IMR-90 (cell line): ENCODE measurements around the gene NTSR1. TPM values are rescaled to one million over a fixed set of nuclear protein-coding genes. Genes with fewer than 3 reads are reported as not detected.

ENCODE experiments used
- ATAC-seq: fragments of 200-7000 bp; cut with Tn5 transposase; 2 replicates; pipeline ENCODE4 v1.9.1; 2020; ENCODE audit warnings: low read depth, mild to moderate bottlenecking, moderate library complexity
- BruUV-seq: library from RNA; stranded (reverse); fragments of 400-500 nt; replicated peaks from 2 replicates; lab custom pipeline; 2021; lab: Mats Ljungman, UMichigan
- CTCF ChIA-PET: fragments of 300-600 bp; formaldehyde crosslinking; extraction: SDS; loops from one replicate; lab custom pipeline; 2021; ENCODE audit warnings: antibody characterized with exemption; lab: Yijun Ruan, JAX
- POLR2A ChIA-PET: fragments of 300-600 bp; sonication (Branson Sonifier 250); formaldehyde crosslinking; loops from one replicate; lab custom pipeline; 2022; ENCODE audit warnings: antibody characterized with exemption; ENCODE audit not compliant: unreplicated experiment; lab: Charles Lee
- DNase-seq: peaks from one replicate; pipeline ENCODE4 v3.0.0; 2013
- H2AFZ ChIP-seq: replicated peaks from 2 replicates; pipeline ENCODE3; 2013; ENCODE audit warnings: low read length, mild to moderate bottlenecking; ENCODE audit not compliant: poor library complexity
- H2AK5ac ChIP-seq: 2 replicates; pipeline ENCODE4 v1.6.1; 2013; ENCODE audit warnings: low read depth, low read length, inconsistent platforms
- H2AK9ac ChIP-seq: replicated peaks from 2 replicates; pipeline ENCODE3; 2013; ENCODE audit warnings: mild to moderate bottlenecking, low read depth, low read length, moderate library complexity; ENCODE audit not compliant: poor library complexity
- H2BK120ac ChIP-seq: 2 replicates; pipeline ENCODE4 v1.6.1; 2013; ENCODE audit warnings: low read depth, low read length, inconsistent platforms
- H2BK15ac ChIP-seq: 3 replicates; pipeline ENCODE4 v1.6.1; 2013; ENCODE audit warnings: low read depth, low read length, inconsistent platforms
- H2BK20ac ChIP-seq: 2 replicates; pipeline ENCODE4 v1.6.1; 2013; ENCODE audit warnings: low read depth, mild to moderate bottlenecking, inconsistent platforms, low read length, moderate library complexity
- H2BK5ac ChIP-seq: 2 replicates; pipeline ENCODE4 v1.6.1; 2013; ENCODE audit warnings: mild to moderate bottlenecking, low read depth, low read length, inconsistent platforms; ENCODE audit not compliant: poor library complexity, severe bottlenecking
- H3K14ac ChIP-seq: replicated peaks from 2 replicates; pipeline ENCODE4 v1.6.1; 2013; ENCODE audit warnings: low read depth, low read length, inconsistent platforms
- H3K18ac ChIP-seq: 2 replicates; pipeline ENCODE4 v1.6.1; 2013; ENCODE audit warnings: low read depth, low read length, control low read depth
- H3K23ac ChIP-seq: 2 replicates; pipeline ENCODE4 v1.6.1; 2013; ENCODE audit warnings: low read depth, low read length, inconsistent platforms
- H3K27ac ChIP-seq: 2 replicates; pipeline ENCODE4 v1.5.1; 2013; ENCODE audit warnings: mild to moderate bottlenecking, control low read depth, low read length; ENCODE audit not compliant: insufficient read depth
- H3K27me3 ChIP-seq: 2 replicates; pipeline ENCODE4 v1.6.1; 2013; ENCODE audit warnings: low read length; ENCODE audit not compliant: control insufficient read depth, insufficient read depth
- H3K36me3 ChIP-seq: 2 replicates; pipeline ENCODE4 v1.6.1; 2013; ENCODE audit warnings: low read length, mixed read lengths; ENCODE audit not compliant: control insufficient read depth, insufficient read depth
- H3K4ac ChIP-seq: 2 replicates; pipeline ENCODE4 v1.6.1; 2013; ENCODE audit warnings: low read depth, low read length, inconsistent platforms
- H3K4me1 ChIP-seq: 2 replicates; pipeline ENCODE4 v1.6.1; 2013; ENCODE audit warnings: low read length, mixed read lengths; ENCODE audit not compliant: control insufficient read depth, insufficient read depth
- H3K4me2 ChIP-seq: 2 replicates; pipeline ENCODE4 v1.6.1; 2013; ENCODE audit warnings: low read depth, mild to moderate bottlenecking, control low read depth, low read length, moderate library complexity
- H3K4me3 ChIP-seq: 2 replicates; pipeline ENCODE4 v1.5.1; 2013; ENCODE audit warnings: low read depth, mild to moderate bottlenecking, control low read depth, low read length, moderate library complexity; ENCODE audit not compliant: insufficient read depth
- H3K56ac ChIP-seq: 2 replicates; pipeline ENCODE4 v1.6.1; 2013; ENCODE audit warnings: low read length, inconsistent platforms; ENCODE audit not compliant: insufficient read depth; ENCODE audit errors: extremely low read depth
- H3K79me1 ChIP-seq, 2 experiments: 2 replicates each; pipeline ENCODE4 v1.6.1; 2013; ENCODE audit warnings: low read length in 2 of 2, inconsistent platforms in 1 of 2, low read depth in 1 of 2
- H3K9ac ChIP-seq: 2 replicates; pipeline ENCODE4 v1.6.1; 2013; ENCODE audit warnings: low read depth, low read length, control low read depth
- H3K9me1 ChIP-seq: 2 replicates; pipeline ENCODE4 v1.6.1; 2013; ENCODE audit warnings: low read length, inconsistent platforms; ENCODE audit not compliant: insufficient read depth
- H3K9me3 ChIP-seq: 2 replicates; pipeline ENCODE4 v1.6.1; 2013; ENCODE audit warnings: low read length; ENCODE audit not compliant: control insufficient read depth, insufficient read depth
- H4K20me1 ChIP-seq: 2 replicates; pipeline ENCODE4 v1.6.1; 2013; ENCODE audit warnings: low read length, inconsistent platforms; ENCODE audit not compliant: insufficient read depth
- H4K5ac ChIP-seq: 2 replicates; pipeline ENCODE4 v1.6.1; 2013; ENCODE audit warnings: mild to moderate bottlenecking, low read depth, low read length, control low read depth
- H4K8ac ChIP-seq, 2 experiments: 2 replicates each; pipeline ENCODE4 v1.6.1; 2013; ENCODE audit warnings: low read depth in 2 of 2, low read length in 2 of 2, control low read depth in 1 of 2, inconsistent platforms in 1 of 2
- H4K91ac ChIP-seq: 2 replicates; pipeline ENCODE4 v1.6.1; 2013; ENCODE audit warnings: low read depth, low read length, inconsistent platforms; ENCODE audit not compliant: insufficient read depth
- BHLHE40 ChIP-seq: fragments of 150-350 bp; IDR thresholded peaks from 2 replicates; pipeline ENCODE4 v1.6.1; 2016; ENCODE audit warnings: mild to moderate bottlenecking, low read depth, low read length
- CEBPB ChIP-seq: IDR thresholded peaks from 2 replicates; pipeline ENCODE4 v1.6.1; 2012; ENCODE audit warnings: low read depth, low read length, improper control_type of control experiment
- CHD1 ChIP-seq: IDR thresholded peaks from 2 replicates; pipeline ENCODE4 v1.6.1; 2012; ENCODE audit warnings: low read depth, low read length, improper control_type of control experiment
- FOS ChIP-seq: fragments of 150-350 bp; IDR thresholded peaks from 2 replicates; pipeline ENCODE4 v1.6.1; 2016; ENCODE audit warnings: low read depth, low read length
- MAFK ChIP-seq: IDR thresholded peaks from 2 replicates; pipeline ENCODE4 v1.6.1; 2012; ENCODE audit warnings: low read depth, low read length, improper control_type of control experiment
- NFE2L2 ChIP-seq: fragments of 150-350 bp; IDR thresholded peaks from 2 replicates; pipeline ENCODE4 v1.6.1; 2016; ENCODE audit warnings: low read depth, mild to moderate bottlenecking, low read length
- POLR2A ChIP-seq: IDR thresholded peaks from 2 replicates; pipeline ENCODE4 v1.6.1; 2012; ENCODE audit warnings: mild to moderate bottlenecking, low read depth, low read length
- RAD21 ChIP-seq: IDR thresholded peaks from 2 replicates; pipeline ENCODE4 v1.6.1; 2012; ENCODE audit warnings: low read length, improper control_type of control experiment
- RCOR1 ChIP-seq: IDR thresholded peaks from 2 replicates; pipeline ENCODE4 v1.6.1; 2012; ENCODE audit warnings: mild to moderate bottlenecking, low read length, improper control_type of control experiment; ENCODE audit not compliant: insufficient replicate concordance
- RFX5 ChIP-seq: IDR thresholded peaks from 2 replicates; pipeline ENCODE4 v1.8.0; 2012; ENCODE audit warnings: low read depth, mild to moderate bottlenecking, low read length, moderate library complexity
- SMC3 ChIP-seq: fragments of 150-350 bp; IDR thresholded peaks from 2 replicates; pipeline ENCODE4 v1.6.1; 2016; ENCODE audit warnings: low read depth, mild to moderate bottlenecking, antibody characterized with exemption, low read length, moderate library complexity
- WGBS, 2 experiments: methylation state at CpG; one replicate each; pipeline versions ENCODE4 v1.1.5 to v1.1.7; 2013; ENCODE audit warnings: missing lambda C conversion rate in 2 of 2; ENCODE audit not compliant: insufficient read length in 1 of 2; ENCODE audit errors: extremely low coverage in 2 of 2; 5-methylcytosine and 5-hydroxymethylcytosine counted together
- dilution Hi-C: fragments of 300-500 bp; cut with HindIII; formaldehyde crosslinking; loops from one replicate; pipeline ENCODE4 v1.14.3; 2018; ENCODE audit warnings: low sequenced_read_pairs; ENCODE audit not compliant: unreplicated experiment
- in situ Hi-C: fragments of 300-500 bp; cut with MboI; formaldehyde crosslinking; loops from 3 replicates; pipeline ENCODE4 v1.14.3; 2019; ENCODE audit warnings: low sequenced_read_pairs, inconsistent platforms, mixed read lengths
- intact Hi-C: fragments of 100-400 bp; cut with micrococcal nuclease; formaldehyde crosslinking; loops from 2 replicates; pipeline ENCODE4 v1.10.0; 2022
- polyA plus RNA-seq, 3 experiments: library from polyadenylated mRNA; depleted of rRNA; stranded (reverse); fragments of >200 nt; gene quantifications; 2 replicates each; pipeline ENCODE4 v1.2.3, GENCODE V29; 2012; ENCODE audit warnings: low replicate concordance in 1 of 3
- total RNA-seq: library from RNA; depleted of rRNA; stranded (reverse); fragments of >200 nt; gene quantifications from 2 replicates; pipeline ENCODE4 v1.2.3, GENCODE V29; 2012
- TF ChIP-seq, protein P1 (sequence below): fragments of 150-350 bp; IDR thresholded peaks from 2 replicates; pipeline ENCODE4 v1.6.1; 2017; ENCODE audit warnings: mild to moderate bottlenecking, antibody characterized with exemption, low read length, low read depth
- TF ChIP-seq, protein P2 (sequence below): fragments of 150-350 bp; IDR thresholded peaks from 2 replicates; pipeline ENCODE4 v1.6.1; 2016; ENCODE audit warnings: low read depth, mild to moderate bottlenecking, low read length, moderate library complexity, borderline replicate concordance
- TF ChIP-seq, protein P3 (sequence below): conservative IDR thresholded peaks from 2 replicates; pipeline ENCODE4 v1.5.1; 2012; ENCODE audit warnings: mild to moderate bottlenecking, low read depth, low read length, improper control_type of control experiment

The NTSR1 gene
- total and polyA plus RNA-seq, 2 of the 4 experiments (the other 2 are of a cell fraction): 0.54 to 1.8 TPM

DNA sequence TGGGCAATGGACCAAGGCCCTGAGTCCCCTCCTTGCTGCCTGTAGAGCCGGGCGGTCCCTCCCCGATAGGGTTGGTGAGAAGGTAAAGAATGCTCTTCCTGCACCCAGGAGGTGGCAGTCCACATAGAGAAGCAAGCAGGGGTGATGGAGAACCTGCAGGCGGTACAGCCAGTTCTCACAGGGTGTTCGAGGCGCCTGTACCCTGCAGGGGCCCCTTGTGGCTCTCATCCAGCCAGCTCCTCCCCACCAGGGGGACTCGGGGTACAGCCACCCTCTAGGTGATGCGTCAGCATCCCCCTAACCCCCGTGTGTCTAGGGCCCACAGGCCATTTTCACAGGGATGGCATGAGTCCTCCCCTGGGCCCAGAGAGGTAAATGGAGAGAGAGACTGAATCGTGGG is 103.1 kb downstream of the NTSR1 start:
- H2BK20ac ChIP-seq: no peak overlapping the region
- no peak overlapping the region for H2AFZ ChIP-seq
- no peak overlapping the region for H3K14ac ChIP-seq
- H3K27me3 ChIP-seq: peaks cover 13% of the 10 kb centered on the region
- no peak overlapping the region for H3K56ac ChIP-seq
- H3K4ac ChIP-seq: no peak overlapping the region
- no TSS peak for BruUV-seq
- CTCF ChIA-PET: no interaction called here
- no peak overlapping the region for H4K91ac ChIP-seq
- POLR2A ChIA-PET: no interaction called here
- TF ChIP-seq RAD21 (no peak), POLR2A (no peak), MAFK (no peak), BHLHE40 (no peak), SMC3 (no peak), RFX5 (no peak), RCOR1 (no peak), NFE2L2 (no peak), CHD1 (no peak), CEBPB (no peak), FOS (no peak)
- TF ChIP-seq, protein P1, sequence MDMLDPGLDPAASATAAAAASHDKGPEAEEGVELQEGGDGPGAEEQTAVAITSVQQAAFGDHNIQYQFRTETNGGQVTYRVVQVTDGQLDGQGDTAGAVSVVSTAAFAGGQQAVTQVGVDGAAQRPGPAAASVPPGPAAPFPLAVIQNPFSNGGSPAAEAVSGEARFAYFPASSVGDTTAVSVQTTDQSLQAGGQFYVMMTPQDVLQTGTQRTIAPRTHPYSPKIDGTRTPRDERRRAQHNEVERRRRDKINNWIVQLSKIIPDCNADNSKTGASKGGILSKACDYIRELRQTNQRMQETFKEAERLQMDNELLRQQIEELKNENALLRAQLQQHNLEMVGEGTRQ: no peak
- TF ChIP-seq, protein P2, sequence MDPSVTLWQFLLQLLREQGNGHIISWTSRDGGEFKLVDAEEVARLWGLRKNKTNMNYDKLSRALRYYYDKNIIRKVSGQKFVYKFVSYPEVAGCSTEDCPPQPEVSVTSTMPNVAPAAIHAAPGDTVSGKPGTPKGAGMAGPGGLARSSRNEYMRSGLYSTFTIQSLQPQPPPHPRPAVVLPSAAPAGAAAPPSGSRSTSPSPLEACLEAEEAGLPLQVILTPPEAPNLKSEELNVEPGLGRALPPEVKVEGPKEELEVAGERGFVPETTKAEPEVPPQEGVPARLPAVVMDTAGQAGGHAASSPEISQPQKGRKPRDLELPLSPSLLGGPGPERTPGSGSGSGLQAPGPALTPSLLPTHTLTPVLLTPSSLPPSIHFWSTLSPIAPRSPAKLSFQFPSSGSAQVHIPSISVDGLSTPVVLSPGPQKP: no peak
- TF ChIP-seq, protein P3, sequence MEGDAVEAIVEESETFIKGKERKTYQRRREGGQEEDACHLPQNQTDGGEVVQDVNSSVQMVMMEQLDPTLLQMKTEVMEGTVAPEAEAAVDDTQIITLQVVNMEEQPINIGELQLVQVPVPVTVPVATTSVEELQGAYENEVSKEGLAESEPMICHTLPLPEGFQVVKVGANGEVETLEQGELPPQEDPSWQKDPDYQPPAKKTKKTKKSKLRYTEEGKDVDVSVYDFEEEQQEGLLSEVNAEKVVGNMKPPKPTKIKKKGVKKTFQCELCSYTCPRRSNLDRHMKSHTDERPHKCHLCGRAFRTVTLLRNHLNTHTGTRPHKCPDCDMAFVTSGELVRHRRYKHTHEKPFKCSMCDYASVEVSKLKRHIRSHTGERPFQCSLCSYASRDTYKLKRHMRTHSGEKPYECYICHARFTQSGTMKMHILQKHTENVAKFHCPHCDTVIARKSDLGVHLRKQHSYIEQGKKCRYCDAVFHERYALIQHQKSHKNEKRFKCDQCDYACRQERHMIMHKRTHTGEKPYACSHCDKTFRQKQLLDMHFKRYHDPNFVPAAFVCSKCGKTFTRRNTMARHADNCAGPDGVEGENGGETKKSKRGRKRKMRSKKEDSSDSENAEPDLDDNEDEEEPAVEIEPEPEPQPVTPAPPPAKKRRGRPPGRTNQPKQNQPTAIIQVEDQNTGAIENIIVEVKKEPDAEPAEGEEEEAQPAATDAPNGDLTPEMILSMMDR: no peak
- H3K36me3 ChIP-seq: peaks cover 48% of the 10 kb centered on the region
- peaks cover 8% of the 10 kb centered on the region for H3K4me1 ChIP-seq
- H2AK9ac ChIP-seq: no peak overlapping the region
- H3K18ac ChIP-seq: no peak overlapping the region
- H2BK120ac ChIP-seq: no peak overlapping the region
- H4K8ac ChIP-seq: no peak overlapping the region
- H4K5ac ChIP-seq: no peak overlapping the region
- no peak overlapping the region for H3K9ac ChIP-seq
- DNase-seq (no peak), ATAC-seq (no peak)
- H3K9me3 ChIP-seq: no peaks in the 10 kb centered on the region
- dilution Hi-C loops: no loop called here
- no peak overlapping the region for H3K27ac ChIP-seq
- intact Hi-C loops: no loop called here
- no peak overlapping the region for H2AK5ac ChIP-seq
- in situ Hi-C loops: no loop called here
- H3K4me3 ChIP-seq: no peak overlapping the region
- no CpG with 5 or more reads among the region's 10 CpGs for WGBS, 2 experiments
- H3K4me2 ChIP-seq: no peak overlapping the region
- no peak overlapping the region for H2BK15ac ChIP-seq
- peaks cover 16 to 31% of the 10 kb centered on the region in 2 experiments for H3K79me1 ChIP-seq
- H3K23ac ChIP-seq: no peak overlapping the region
- H4K20me1 ChIP-seq: peaks cover 45% of the 10 kb centered on the region
- H2BK5ac ChIP-seq: no peak overlapping the region
- no peaks in the 10 kb centered on the region for H3K9me1 ChIP-seq
